ENCODE results near the gene NMNAT2.

NMNAT2 gene

GRCh38 chr1:183424691-183425090 is 6.5 kb upstream of the NMNAT2 start:
- Histone ChIP-seq H3K27me3 (ENCODE audit: low read depth, low read length) (no peaks in the 10 kb centered on the region), H3K9ac (ENCODE audit: low read length) (no peak overlapping the region), H3K4me1 (ENCODE audit: low read length) (no peaks in the 10 kb centered on the region)

GRCh38 chr1:183423541-183423940 is 5.4 kb upstream of the NMNAT2 start:
- no peaks in the 10 kb centered on the region for H3K79me2 ChIP-seq (ENCODE audit: low read length)
- H3K4me3 ChIP-seq (ENCODE audit: low read length), result no peak overlapping the region
- H3K27ac ChIP-seq (ENCODE audit: low read length), result no peak overlapping the region
- no peak overlapping the region for H3K4me2 ChIP-seq (ENCODE audit: low read length)
- no peak overlapping the region for H3K9ac ChIP-seq (ENCODE audit: low read length)
- no peaks in the 10 kb centered on the region for H3K4me1 ChIP-seq (ENCODE audit: low read length)
- TF ChIP-seq CTCF (IDR thresholded peaks at IDR 0.05; ENCODE audit: low read depth, low read length) (no peak), EZH2phosphoT487 (IDR thresholded peaks at IDR 0.05; ENCODE audit: low read depth) (no peak)
- H3K27me3 ChIP-seq (ENCODE audit: low read depth, low read length), result no peaks in the 10 kb centered on the region
- no peaks in the 10 kb centered on the region for H3K9me3 ChIP-seq (ENCODE audit: insufficient read depth, low read length)
- no peaks in the 10 kb centered on the region for H3K36me3 ChIP-seq (replicated peaks; ENCODE audit: low read depth, low read length)
- no peaks in the 10 kb centered on the region for H4K20me1 ChIP-seq (ENCODE audit: insufficient read depth, low read length)
- no peak overlapping the region for H2AFZ ChIP-seq (ENCODE audit: low read depth, low read length)

More at GRCh38 chr1:183424691-183425090, 6.5 kb upstream of the NMNAT2 start:
- Histone ChIP-seq H3K4me3 (ENCODE audit: low read length) (no peak overlapping the region), H3K79me2 (ENCODE audit: low read length) (no peaks in the 10 kb centered on the region), H3K4me2 (ENCODE audit: low read length) (no peak overlapping the region), H3K36me3 (replicated peaks; ENCODE audit: low read depth, low read length) (no peaks in the 10 kb centered on the region), H3K27ac (ENCODE audit: low read length) (no peak overlapping the region), H2AFZ (ENCODE audit: low read depth, low read length) (no peak overlapping the region), H3K9me3 (ENCODE audit: insufficient read depth, low read length) (no peaks in the 10 kb centered on the region), H4K20me1 (ENCODE audit: insufficient read depth, low read length) (no peaks in the 10 kb centered on the region)
- TF ChIP-seq EZH2phosphoT487 (IDR thresholded peaks at IDR 0.05; ENCODE audit: low read depth) (no peak), CTCF (IDR thresholded peaks at IDR 0.05; ENCODE audit: low read depth, low read length) (no peak)

GRCh38 chr1:183419399-183419798 is 1.2 kb upstream of the NMNAT2 start:
- Histone ChIP-seq H3K36me3 (replicated peaks; ENCODE audit: low read depth, low read length) (no peaks in the 10 kb centered on the region), H4K20me1 (ENCODE audit: insufficient read depth, low read length) (no peaks in the 10 kb centered on the region), H3K4me2 (ENCODE audit: low read length) (no peak overlapping the region), H2AFZ (ENCODE audit: low read depth, low read length) (no peak overlapping the region), H3K79me2 (ENCODE audit: low read length) (no peaks in the 10 kb centered on the region), H3K27me3 (ENCODE audit: low read depth, low read length) (no peaks in the 10 kb centered on the region), H3K4me3 (ENCODE audit: low read length) (no peak overlapping the region), H3K27ac (ENCODE audit: low read length) (no peak overlapping the region), H3K9ac (ENCODE audit: low read length) (no peak overlapping the region), H3K4me1 (ENCODE audit: low read length) (no peaks in the 10 kb centered on the region), H3K9me3 (ENCODE audit: insufficient read depth, low read length) (no peaks in the 10 kb centered on the region)
- TF ChIP-seq CTCF (IDR thresholded peaks at IDR 0.05; ENCODE audit: low read depth, low read length), result no peak
- no peak for TF ChIP-seq EZH2phosphoT487 (IDR thresholded peaks at IDR 0.05; ENCODE audit: low read depth)

- no peaks in the 10 kb centered on the region for H3K36me3 ChIP-seq (replicated peaks; ENCODE audit: low read depth, low read length)
- no peaks in the 10 kb centered on the region for H3K79me2 ChIP-seq (ENCODE audit: low read length)
- H2AFZ ChIP-seq (ENCODE audit: low read depth, low read length), result no peak overlapping the region
- H4K20me1 ChIP-seq (ENCODE audit: insufficient read depth, low read length), result no peaks in the 10 kb centered on the region
- H3K9ac ChIP-seq (ENCODE audit: low read length), result no peak overlapping the region
- no peak for TF ChIP-seq CTCF (IDR thresholded peaks at IDR 0.05; ENCODE audit: low read depth, low read length)
- TF ChIP-seq EZH2phosphoT487 (IDR thresholded peaks at IDR 0.05; ENCODE audit: low read depth), result no peak
- H3K27me3 ChIP-seq (ENCODE audit: low read depth, low read length), result no peaks in the 10 kb centered on the region
- no peak overlapping the region for H3K27ac ChIP-seq (ENCODE audit: low read length)
- no peak overlapping the region for H3K4me2 ChIP-seq (ENCODE audit: low read length)
- H3K4me1 ChIP-seq (ENCODE audit: low read length), result no peaks in the 10 kb centered on the region
- no peaks in the 10 kb centered on the region for H3K9me3 ChIP-seq (ENCODE audit: insufficient read depth, low read length)
- no peak overlapping the region for H3K4me3 ChIP-seq (ENCODE audit: low read length)
Measured at GRCh38 chr1:183418696-183419095, 516 bp upstream of the NMNAT2 start.

All from OCI-LY3 (cell line).